ENCODE results near the gene MGAT1. TPM values are rescaled to one million over a fixed set of nuclear protein-coding genes. Genes with fewer than 3 reads are reported as not detected.

MGAT1 gene
- total RNA-seq, 4 donors from 2014 or later: 100 to 138 (median 115) TPM

- intact Hi-C loops (cut with DNase I; ENCODE audit: low total_unique reads): loop anchor here (1.0 to 5.0 kb wide), 3 partner anchors 8 to 518 kb away; partner anchors contain the start of genes MAPK9 and MGAT1
- no peaks in the 10 kb centered on the region for H3K9me3 ChIP-seq
- peak overlapping the region; percentile 94 to 100 (median 100) for H3K27ac ChIP-seq
- DNase-seq (peak; percentile 96), ATAC-seq (peak; percentile 83 to 86)
- peak overlapping the region; percentile 74 to 94 (median 79) for H3K4me3 ChIP-seq
- in situ Hi-C loops (cut with MboI; ENCODE audit: low sequenced_read_pairs in 4 of 4): no loop called here
- H3K4me1 ChIP-seq: peaks cover 48 to 52% of the 10 kb centered on the region in 2 donors
- H3K36me3 ChIP-seq: no peaks in the 10 kb centered on the region
- no peaks in the 10 kb centered on the region for H3K27me3 ChIP-seq
- TF ChIP-seq CTCF (IDR thresholded peaks at IDR 0.05 in 4 of 5, conservative IDR thresholded peaks at IDR 0.05 in 1 of 5) (no peak), POLR2A (IDR thresholded peaks at IDR 0.05) (peak; percentile 75 to 85)
Measured at GRCh38 chr5:180810210-180810958, 7.8 kb upstream of the MGAT1 start.

GRCh38 chr5:180809403-180810209 lies 7.0 kb upstream of the MGAT1 start:
- Histone ChIP-seq H3K36me3 (no peaks in the 10 kb centered on the region), H3K4me1 (peaks cover 51 to 60% of the 10 kb centered on the region in 2 donors), H3K4me3 (peak overlapping the region; percentile 74 to 94 (median 79)), H3K9me3 (no peaks in the 10 kb centered on the region), H3K27me3 (no peaks in the 10 kb centered on the region), H3K27ac (peak overlapping the region; percentile 94 to 100 (median 100))
- DNase-seq (peak; percentile 88), ATAC-seq (peak; percentile 76 to 77)
- in situ Hi-C loops (cut with MboI; ENCODE audit: low sequenced_read_pairs in 4 of 4) (no loop called here), intact Hi-C loops (cut with DNase I; ENCODE audit: low total_unique reads) (loop anchor here (1.0 to 5.0 kb wide), 4 partner anchors 7 to 517 kb away; partner anchors contain the start of genes MAPK9 and MGAT1)
- TF ChIP-seq CTCF (IDR thresholded peaks at IDR 0.05 in 4 of 5, conservative IDR thresholded peaks at IDR 0.05 in 1 of 5) (no peak), POLR2A (IDR thresholded peaks at IDR 0.05) (no peak)

GRCh38 chr5:180808461-180809000 lies 5.9 kb upstream of the MGAT1 start:
- Histone ChIP-seq H3K4me1 (peaks cover 59 to 71% of the 10 kb centered on the region in 2 donors), H3K4me3 (peak overlapping the region; percentile 74 to 94 (median 79)), H3K27ac (peak overlapping the region; percentile 94 to 100 (median 100)), H3K36me3 (no peaks in the 10 kb centered on the region), H3K9me3 (no peaks in the 10 kb centered on the region), H3K27me3 (no peaks in the 10 kb centered on the region)
- ATAC-seq: no peak
- no peak for DNase-seq
- in situ Hi-C loops (cut with MboI; ENCODE audit: low sequenced_read_pairs in 4 of 4) (no loop called here), intact Hi-C loops (cut with DNase I; ENCODE audit: low total_unique reads) (loop anchor here (2.0 kb wide), 1 partner anchor 380 kb away; no protein-coding TSS in a partner anchor)
- TF ChIP-seq CTCF (IDR thresholded peaks at IDR 0.05 in 4 of 5, conservative IDR thresholded peaks at IDR 0.05 in 1 of 5) (no peak), POLR2A (IDR thresholded peaks at IDR 0.05) (no peak)

- Histone ChIP-seq H3K4me1 (peaks cover 66 to 77% of the 10 kb centered on the region in 2 donors), H3K27me3 (no peaks in the 10 kb centered on the region), H3K9me3 (no peaks in the 10 kb centered on the region), H3K36me3 (no peaks in the 10 kb centered on the region), H3K27ac (peak overlapping the region; percentile 94 to 100 (median 100)), H3K4me3 (peak overlapping the region in 2 of 4 donors; percentile 79 to 94)
- in situ Hi-C loops (cut with MboI; ENCODE audit: low sequenced_read_pairs in 4 of 4) (no loop called here), intact Hi-C loops (cut with DNase I; ENCODE audit: low total_unique reads) (loop anchor here (2.0 kb wide), 1 partner anchor 381 kb away; no protein-coding TSS in a partner anchor)
- DNase-seq (no peak), ATAC-seq (no peak)
- TF ChIP-seq POLR2A (IDR thresholded peaks at IDR 0.05) (no peak), CTCF (IDR thresholded peaks at IDR 0.05 in 4 of 5, conservative IDR thresholded peaks at IDR 0.05 in 1 of 5) (no peak)
Measured at GRCh38 chr5:180807654-180808414, 5.2 kb upstream of the MGAT1 start.
